ENCODE data around the gene GPR4.
"Not testable (repeated sequence)": the region's sequence is repeated elsewhere in the genome, so short reads cannot be mapped to it uniquely, and the experiment has no call there.

GPR4 gene

GRCh38 chr19:45621976-45622503 lies 20.0 kb upstream of the GPR4 start:
- DNase-seq, result no peak

DNA sequence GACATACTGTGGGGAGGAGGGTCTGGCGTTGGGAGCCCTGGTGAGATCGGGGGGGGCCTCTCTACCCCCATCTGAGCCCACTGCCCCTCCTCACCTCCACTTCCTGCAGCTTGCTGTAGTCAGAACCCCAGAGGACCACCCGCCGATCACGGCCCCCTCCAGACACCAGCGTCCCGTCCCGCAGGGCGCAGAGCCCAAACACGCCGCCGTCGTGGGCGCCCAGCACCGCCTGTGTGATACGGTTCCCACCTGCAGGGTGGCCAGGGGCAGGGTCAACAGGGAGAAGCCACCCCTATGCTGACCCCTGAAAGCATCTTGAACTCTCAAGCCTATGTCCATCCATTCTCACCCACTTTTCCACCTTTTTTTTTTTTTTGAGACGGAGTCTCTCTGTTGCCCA lies 19.4 kb upstream of the GPR4 start:
- DNase-seq, result no peak

- DNase-seq, result no peak
Measured at GRCh38 chr19:45616704-45617017, 14.6 kb upstream of the GPR4 start.

DNA sequence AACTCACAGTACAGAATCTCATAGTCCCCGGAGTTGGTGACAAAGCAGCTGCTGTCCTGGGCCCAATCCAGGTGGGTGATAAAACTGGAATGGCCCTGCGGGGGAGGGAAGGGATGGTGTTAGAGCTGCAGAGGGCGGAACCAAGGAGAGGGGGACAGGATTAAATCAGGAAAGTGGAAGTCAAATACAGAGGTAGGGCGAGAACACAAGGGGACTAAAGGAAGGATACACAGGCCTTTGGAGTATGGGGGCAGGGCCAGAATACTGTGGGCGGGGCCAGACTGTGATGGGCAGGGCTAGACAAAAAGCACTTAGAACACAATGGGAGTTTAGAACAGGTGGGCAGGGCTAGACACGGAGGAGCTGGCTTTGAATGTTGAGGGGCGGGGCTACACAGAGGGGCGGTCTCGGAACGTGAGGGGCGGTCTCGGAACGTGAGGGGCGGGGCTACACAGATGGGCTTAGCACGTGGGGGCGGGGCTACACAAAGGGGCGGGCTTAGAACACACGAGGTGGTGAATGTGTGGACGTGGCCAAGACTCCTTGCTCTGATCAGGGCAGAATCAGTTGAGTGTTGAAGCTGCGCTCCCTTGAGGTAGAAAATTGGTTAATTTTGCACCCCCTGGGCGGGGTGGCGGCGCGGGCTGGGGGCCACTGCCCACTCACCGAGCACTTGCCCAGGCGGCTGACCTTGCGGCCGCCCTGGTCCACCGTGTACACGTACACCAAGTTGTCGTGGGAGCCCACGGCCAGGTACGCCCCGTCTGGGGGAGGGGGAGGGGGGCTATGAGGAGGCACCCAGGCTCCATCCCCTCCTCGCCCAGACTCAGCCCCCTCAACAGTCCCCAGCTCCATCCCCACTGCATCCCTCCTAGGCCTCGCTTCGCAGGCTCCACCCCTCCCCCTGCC lies 14.0 kb upstream of the GPR4 start:
- no peak for DNase-seq

DNA sequence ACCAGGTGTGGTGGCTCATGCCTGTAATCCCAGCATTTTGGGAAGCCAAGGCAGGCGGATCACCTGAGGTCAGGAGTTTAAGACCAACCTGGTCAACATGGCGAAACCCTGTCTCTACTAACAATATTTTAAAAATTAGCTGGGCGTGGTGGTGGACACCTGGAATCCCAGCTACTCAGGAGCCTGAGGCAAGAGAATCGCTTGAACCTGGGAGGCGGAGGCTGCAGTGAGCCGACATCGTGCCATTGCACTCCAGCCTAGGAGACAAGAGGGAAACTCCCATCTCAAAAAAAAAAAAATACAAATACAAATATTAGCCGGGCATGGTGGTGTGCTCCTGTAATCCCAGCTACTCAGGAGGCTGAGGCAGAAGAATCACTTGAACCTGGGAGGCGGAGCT lies 13.0 kb upstream of the GPR4 start:
- not testable (repeated sequence) for DNase-seq

DNA sequence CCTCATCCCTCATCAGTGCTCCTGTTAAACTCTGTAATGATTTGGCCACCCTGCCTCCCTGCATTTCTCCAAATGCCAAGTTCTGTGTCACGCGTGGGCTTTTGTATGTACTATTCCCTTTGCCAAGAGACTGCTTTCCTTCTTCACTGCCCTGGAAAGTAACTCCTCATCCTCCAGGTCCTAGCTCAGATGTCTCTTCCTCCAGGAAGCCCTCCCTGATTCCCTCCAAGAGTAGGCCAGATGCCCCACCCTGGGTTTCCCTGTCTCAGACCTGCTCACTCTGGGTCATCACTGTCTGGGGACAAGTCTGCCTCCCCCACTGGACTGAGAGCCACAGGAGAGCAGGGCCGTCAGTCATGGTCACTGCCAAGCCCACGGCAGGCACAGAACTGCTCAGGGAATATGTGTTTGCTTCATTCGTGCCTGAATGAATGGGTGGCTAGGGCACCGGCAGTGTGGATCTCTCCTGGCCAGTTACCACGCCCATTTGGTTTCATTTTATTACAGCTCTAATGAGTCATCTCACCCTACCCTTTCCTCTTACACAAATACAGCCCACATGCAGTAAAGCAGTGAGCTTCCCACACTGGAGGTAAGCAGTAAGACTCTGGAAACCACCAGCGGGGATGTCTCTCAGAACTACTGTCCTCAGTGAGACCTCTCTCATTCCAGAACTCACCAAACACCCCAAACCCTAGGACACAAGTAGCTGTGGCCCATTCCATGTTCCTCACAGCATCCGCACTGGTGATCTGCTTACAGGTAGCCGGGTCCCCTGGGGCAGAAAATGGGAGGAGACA lies 12.1 kb upstream of the GPR4 start:
- no peak for DNase-seq

DNA sequence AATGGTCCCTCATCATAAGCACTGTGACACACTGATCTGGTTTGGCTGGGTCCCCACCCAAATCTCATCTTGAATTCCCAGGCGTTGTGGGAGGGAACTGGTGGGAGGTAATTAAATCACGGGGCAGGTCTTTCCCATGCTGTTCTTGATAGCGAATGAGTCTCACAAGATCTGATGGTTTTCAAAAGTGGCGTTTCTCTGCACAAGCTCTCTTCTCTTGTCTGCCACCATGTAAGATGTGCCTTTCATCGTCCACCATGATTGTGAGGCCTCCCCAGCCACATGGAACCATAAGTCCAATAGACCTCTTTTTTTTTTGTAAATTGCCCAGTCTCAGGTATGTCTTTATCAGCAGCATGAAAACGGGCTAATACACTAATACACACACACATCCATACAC lies 6.9 kb upstream of the GPR4 start:
- no peak for DNase-seq

DNA sequence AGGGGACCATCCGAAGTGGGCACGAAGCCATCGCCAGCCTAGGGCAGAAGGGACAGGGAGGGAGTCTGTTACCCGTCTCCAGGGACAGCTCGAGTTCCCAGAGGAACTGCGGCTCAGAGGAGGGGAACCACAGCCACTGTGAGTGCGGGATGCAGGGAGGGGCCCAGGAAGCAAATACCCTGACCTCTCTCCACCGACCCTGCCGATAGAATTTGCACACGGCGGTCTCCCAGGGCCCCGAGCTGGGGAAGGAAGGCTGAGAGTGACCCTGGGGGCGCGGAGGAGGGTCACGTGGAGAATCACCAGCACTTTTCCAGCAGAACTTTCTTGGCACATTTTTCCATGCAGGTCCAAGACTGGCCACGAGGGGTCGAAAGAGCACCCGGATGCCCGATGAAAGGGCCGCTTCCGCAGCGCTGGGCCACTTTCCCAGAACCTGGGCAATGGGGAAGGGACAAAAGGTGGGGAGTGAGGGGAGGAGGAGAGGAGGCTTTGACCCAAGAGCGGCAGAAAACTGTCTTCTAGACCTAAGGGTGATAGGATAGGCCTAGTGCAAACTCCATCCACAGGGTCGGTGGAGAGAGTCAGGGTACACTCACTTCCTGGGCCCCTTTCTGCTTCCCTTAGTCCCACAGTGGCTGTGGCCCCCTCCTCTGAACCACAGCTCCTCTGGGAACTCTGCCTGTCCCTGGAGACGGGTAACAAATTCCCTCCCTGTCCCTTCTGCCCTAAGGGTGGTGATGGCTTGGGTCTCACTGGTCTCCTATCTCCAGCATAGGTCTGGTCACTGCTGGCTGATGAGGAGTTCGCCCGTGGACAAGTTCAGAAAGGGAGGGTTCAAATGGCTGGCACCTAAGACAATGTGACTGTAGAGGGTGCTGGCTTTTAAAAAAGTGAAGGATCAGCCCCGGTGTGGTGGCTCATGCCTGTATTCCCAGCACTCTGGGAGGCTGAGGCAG lies 5.3 kb upstream of the GPR4 start:
- no peak for DNase-seq

DNA sequence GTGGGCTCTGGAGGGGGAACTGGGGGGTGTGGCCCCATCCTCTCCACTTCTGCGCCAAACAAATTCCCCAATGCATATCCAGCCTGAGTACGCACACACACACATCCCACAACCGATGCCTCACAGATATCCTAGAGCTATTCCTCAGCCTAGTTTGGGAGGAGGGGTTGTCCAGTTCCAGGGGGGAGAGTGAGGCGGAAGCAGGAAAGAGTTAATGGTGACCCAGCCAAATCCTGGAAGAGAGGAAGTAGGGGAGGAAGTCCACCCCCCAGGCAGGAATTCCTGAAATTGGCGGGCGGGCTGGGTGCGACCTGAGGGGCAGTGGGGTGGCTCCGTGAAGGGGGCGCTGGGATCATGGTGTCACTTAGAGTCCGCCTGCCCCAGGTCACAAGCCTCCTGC lies 897 bp downstream of the GPR4 start:
- no peak for DNase-seq

GRCh38 chr19:45600340-45600885 lies 1.6 kb downstream of the GPR4 start:
- DNase-seq, result no peak

DNA sequence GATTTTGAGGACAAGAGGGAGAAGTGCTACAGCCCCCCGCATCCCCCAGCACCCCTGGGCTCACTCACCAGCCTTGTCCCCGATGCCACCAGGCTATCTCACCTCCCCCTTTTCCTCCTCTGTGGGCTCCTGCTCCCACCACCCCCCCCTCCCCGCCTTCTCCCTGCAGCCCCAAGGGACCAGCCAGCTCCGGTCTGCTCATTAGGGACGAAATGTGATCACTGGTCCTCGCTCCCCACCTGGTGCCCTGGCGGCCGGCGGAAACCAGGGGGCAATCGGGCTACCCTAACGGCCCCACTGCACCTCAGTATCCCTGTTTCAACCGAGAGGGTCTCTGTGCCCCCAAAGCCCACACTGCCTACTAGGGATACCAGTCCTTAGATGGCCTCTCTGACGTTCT lies 2.7 kb downstream of the GPR4 start:
- no peak for DNase-seq

- DNase-seq, result no peak
Measured at GRCh38 chr19:45598267-45599001, 3.6 kb downstream of the GPR4 start.

DNA sequence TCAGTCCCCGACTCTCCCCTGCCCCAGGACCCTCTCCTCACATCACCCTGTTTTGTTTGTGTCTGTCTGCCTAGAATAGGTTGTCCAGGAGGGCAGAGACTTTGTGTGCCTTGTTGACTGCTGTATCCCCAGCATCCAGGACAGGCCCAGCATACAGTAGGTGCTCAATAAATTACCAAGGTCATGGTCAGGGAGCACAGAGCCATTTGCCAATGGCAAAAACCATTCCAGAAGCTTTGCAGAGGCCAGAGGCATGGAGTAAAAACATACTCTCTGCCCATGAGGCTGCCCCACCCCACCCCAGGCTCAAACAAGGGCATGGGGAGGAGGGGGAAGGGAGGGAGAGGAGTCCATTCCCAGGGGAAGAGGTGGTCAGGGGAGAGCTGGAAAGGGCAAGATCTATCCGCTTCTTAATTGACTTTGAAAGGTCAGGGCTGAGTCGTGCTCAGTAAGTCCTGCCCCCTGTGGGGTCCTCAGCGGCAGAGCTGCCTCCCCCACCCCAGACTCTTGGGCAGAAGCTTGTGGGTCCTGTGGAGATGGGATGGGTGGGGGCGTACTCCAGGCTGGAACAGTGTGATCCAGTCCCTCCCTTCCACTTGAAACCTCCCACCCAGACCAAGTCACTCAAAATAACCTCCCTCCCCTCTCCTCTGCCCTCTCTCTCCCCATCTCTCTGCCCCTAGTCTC lies 4.4 kb downstream of the GPR4 start:
- DNase-seq, result no peak

DNA sequence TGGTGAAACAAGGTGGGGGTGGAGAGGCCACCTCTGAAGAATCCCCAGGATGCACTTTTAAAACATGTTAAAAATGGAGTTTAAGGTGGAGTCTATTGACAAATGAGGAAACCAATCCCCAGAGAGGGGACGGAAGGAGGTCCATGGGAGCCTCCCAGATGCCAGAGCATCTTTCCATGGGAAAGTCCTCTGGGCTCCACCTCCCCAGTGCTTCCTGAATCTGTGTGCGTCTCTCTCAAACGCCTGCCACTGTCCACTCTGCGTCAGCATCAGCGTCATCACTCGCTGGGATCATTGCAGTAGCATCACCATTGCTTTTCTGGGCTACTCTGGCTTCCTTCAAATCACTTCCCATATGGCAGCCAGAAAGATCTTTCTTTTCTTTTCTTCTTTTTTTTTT lies 6.2 kb downstream of the GPR4 start:
- DNase-seq, result no peak

DNA sequence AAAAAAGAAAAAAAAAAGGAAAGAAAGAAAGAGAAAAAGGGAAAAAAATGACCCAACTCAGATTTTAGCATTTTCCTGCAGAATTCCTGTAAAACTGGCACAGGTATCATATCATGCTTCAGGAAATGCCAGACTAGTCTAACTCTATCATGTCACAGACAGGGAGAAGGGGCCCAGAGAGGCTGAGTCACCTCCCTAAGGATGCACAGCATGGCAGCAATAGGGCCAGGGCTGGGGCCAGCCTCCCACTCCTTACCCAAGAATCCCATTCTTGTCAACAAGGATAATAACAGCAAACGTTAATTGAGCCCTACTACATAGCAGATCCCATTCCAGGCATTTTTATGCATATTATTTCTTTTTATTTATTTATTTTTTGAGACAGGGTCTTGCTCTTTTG lies 8.5 kb downstream of the GPR4 start:
- no peak for DNase-seq

DNA sequence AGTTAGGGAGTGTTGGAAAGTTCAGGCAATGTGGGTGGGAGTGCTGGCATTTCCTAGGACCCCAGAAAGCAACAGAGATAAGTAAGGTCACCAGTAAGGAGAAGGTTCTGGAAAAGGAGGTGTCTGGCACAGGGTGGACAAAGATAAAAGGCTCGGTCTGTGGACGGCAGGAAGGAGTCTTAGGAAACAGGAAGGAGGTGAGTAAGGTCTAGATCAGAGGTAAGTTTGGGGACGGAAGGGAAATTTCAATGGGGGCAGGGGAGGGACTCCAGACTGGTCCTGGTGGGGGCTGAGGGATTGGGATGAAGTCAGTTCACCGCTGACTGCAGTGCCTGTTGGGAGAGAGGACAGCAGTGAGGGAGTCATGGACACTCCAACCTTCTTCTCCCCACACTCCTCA lies 9.6 kb downstream of the GPR4 start:
- no peak for DNase-seq

DNA sequence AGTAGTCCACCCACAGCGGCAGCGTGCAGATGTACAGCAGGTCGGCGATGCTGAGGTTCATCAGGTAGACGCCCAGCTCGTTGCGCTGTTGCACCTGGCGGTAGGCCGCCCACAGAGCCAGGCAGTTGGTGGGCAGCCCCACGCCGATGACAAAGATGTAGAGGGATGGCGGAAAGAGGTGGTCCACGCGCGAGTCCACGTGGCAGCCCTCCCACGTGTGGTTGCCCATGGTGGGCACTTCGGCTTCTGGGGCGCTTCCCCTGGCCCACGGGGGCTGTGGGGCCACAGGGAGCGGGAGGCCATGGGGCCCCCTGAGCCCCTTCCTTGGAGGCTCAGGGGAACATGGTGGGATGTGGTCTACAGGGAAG lies 10.4 kb downstream of the GPR4 start:
- no peak for DNase-seq

GRCh38 chr19:45591004-45591637 lies 10.9 kb downstream of the GPR4 start:
- DNase-seq, result no peak

- no peak for DNase-seq
Measured at GRCh38 chr19:45590300-45591003, 11.6 kb downstream of the GPR4 start.

- no peak for DNase-seq
Measured at GRCh38 chr19:45589768-45590167, 12.2 kb downstream of the GPR4 start.

Data from SIG-M5 (cell line).